GM13976 (cell line): ENCODE data around the gene MYLK.

Experiments used
- DNase-seq: peaks from one replicate; pipeline ENCODE4 v3.0.0; 2012; ENCODE audit warnings: low spot score
- CTCF ChIP-seq: IDR thresholded peaks from 2 replicates; pipeline ENCODE4 v1.5.1; 2012; ENCODE audit warnings: borderline replicate concordance, mild to moderate bottlenecking; ENCODE audit not compliant: insufficient read depth; ENCODE audit errors: extremely low read depth, missing control alignments, control extremely low read depth
- in situ Hi-C: fragments of 300-500 bp; cut with MboI; formaldehyde crosslinking; loops from one replicate; pipeline ENCODE4 v1.12.0; 2022; ENCODE audit warnings: low sequenced_read_pairs, mixed read lengths, inconsistent platforms; ENCODE audit not compliant: unreplicated experiment

Gene MYLK

GRCh38 chr3:123693584-123694190, 190.4 kb downstream of the MYLK start:
- in situ Hi-C loops = no loop called here
- DNase-seq = no peak

GRCh38 chr3:123692671-123693070, 191.5 kb downstream of the MYLK start:
- no peak for TF ChIP-seq CTCF
- DNase-seq = no peak
- in situ Hi-C loops = no loop called here

More at GRCh38 chr3:123693584-123694190, 190.4 kb downstream of the MYLK start:
- no peak for TF ChIP-seq CTCF

- in situ Hi-C loops = no loop called here
- no peak for TF ChIP-seq CTCF
- DNase-seq = no peak
Measured at GRCh38 chr3:123692041-123692440, 192.1 kb downstream of the MYLK start.

- in situ Hi-C loops = no loop called here
- DNase-seq = no peak
- TF ChIP-seq CTCF = no peak
Measured at GRCh38 chr3:123689831-123690230, 194.3 kb downstream of the MYLK start.

- TF ChIP-seq CTCF = no peak
- DNase-seq = no peak
- in situ Hi-C loops = no loop called here
Measured at GRCh38 chr3:123688241-123688747, 195.8 kb downstream of the MYLK start.

GRCh38 chr3:123687286-123687685, 196.8 kb downstream of the MYLK start:
- TF ChIP-seq CTCF = no peak
- in situ Hi-C loops = no loop called here
- DNase-seq = no peak
